HCT116 (cell line): ENCODE data around the gene FPR3.

Experiments
- ATF3 ChIP-seq: IDR thresholded peaks from 2 replicates; pipeline ENCODE4 v1.6.1; 2012
- CEBPB ChIP-seq: IDR thresholded peaks from 2 replicates; pipeline ENCODE4 v1.6.1; 2012; ENCODE audit warnings: low read depth
- CTCF ChIP-seq, 3 experiments: fragments of 200-600 bp in 1 of 3; sonication (generic) in 1 of 3; IDR thresholded peaks in 2 of 3; conservative IDR thresholded peaks in 1 of 3; 2 replicates each; pipeline ENCODE4 v1.5.1; 2012 to 2017; ENCODE audit warnings: low read depth in 2 of 3, low read length in 2 of 3, antibody characterized with exemption in 1 of 3, borderline replicate concordance in 1 of 3, control low read depth in 1 of 3, mild to moderate bottlenecking in 1 of 3, mixed read lengths in 1 of 3, mixed run types in 1 of 3, moderate library complexity in 1 of 3; ENCODE audit not compliant: insufficient read depth in 1 of 3
- EGR1 ChIP-seq: IDR thresholded peaks from 2 replicates; pipeline ENCODE4 v1.6.1; 2012; ENCODE audit warnings: low read depth
- ELF1 ChIP-seq: IDR thresholded peaks from 2 replicates; pipeline ENCODE4 v1.6.1; 2012; ENCODE audit warnings: low read depth, borderline replicate concordance
- EZH2phosphoT487 ChIP-seq: fragments of 200-600 bp; IDR thresholded peaks from 2 replicates; pipeline ENCODE4 v1.6.1; 2018; ENCODE audit warnings: antibody characterized with exemption, borderline replicate concordance
- FOSL1 ChIP-seq: IDR thresholded peaks from 2 replicates; pipeline ENCODE4 v1.6.1; 2012; ENCODE audit warnings: low read depth
- JUND ChIP-seq: IDR thresholded peaks from 2 replicates; pipeline ENCODE4 v1.6.1; 2012
- POLR2A ChIP-seq: IDR thresholded peaks from 2 replicates; pipeline ENCODE4 v1.7.0; 2011; ENCODE audit warnings: borderline replicate concordance; ENCODE audit not compliant: insufficient read depth, insufficient read length; ENCODE audit errors: extremely low read depth
- POLR2AphosphoS5 ChIP-seq: IDR thresholded peaks from 2 replicates; pipeline ENCODE4 v1.6.1; 2011; ENCODE audit warnings: mild to moderate bottlenecking, low read depth, low read length, moderate library complexity
- SRF ChIP-seq: IDR thresholded peaks from 2 replicates; pipeline ENCODE4 v1.6.1; 2012; ENCODE audit warnings: low read depth
- YY1 ChIP-seq: IDR thresholded peaks from 2 replicates; pipeline ENCODE4 v1.6.1; 2011; ENCODE audit warnings: low read length, low read depth, moderate library complexity, mild to moderate bottlenecking; ENCODE audit not compliant: insufficient replicate concordance; ENCODE audit errors: extremely low read depth
- TF ChIP-seq, protein P1 (sequence below): IDR thresholded peaks from 2 replicates; pipeline ENCODE4 v1.6.1; 2012

GRCh38 chr19:51784109-51784785 lies 10.7 kb upstream of the FPR3 start:
- TF ChIP-seq EZH2phosphoT487 (no peak), JUND (no peak), CTCF (IDR thresholded peaks at IDR 0.05 in 2 of 3, conservative IDR thresholded peaks at IDR 0.05 in 1 of 3; ENCODE audit: borderline replicate concordance in 1 of 3, insufficient read depth in 1 of 3, low read depth in 2 of 3, low read length in 2 of 3) (no peak), POLR2A (no peak), POLR2AphosphoS5 (no peak), CEBPB (no peak), EGR1 (no peak), FOSL1 (no peak), ELF1 (no peak), YY1 (no peak), SRF (no peak), ATF3 (no peak)
- TF ChIP-seq, protein P1, sequence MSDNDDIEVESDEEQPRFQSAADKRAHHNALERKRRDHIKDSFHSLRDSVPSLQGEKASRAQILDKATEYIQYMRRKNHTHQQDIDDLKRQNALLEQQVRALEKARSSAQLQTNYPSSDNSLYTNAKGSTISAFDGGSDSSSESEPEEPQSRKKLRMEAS = no peak
